KOPT-K1 (cell line): ENCODE measurements around the gene FADS6.

Experiments
- H3K27ac ChIP-seq: fragments of 200-600 bp; sonication (generic); 2 replicates; pipeline ENCODE4 v1.5.1; 2016; ENCODE audit warnings: antibody characterized with exemption, mild to moderate bottlenecking, low read depth, low read length; ENCODE audit not compliant: poor library complexity, severe bottlenecking
- H3K36me3 ChIP-seq: fragments of 200-600 bp; sonication (generic); 2 replicates; pipeline ENCODE4 v1.5.1; 2017; ENCODE audit warnings: antibody characterized with exemption, mild to moderate bottlenecking, low read length, moderate library complexity; ENCODE audit not compliant: insufficient read depth
- H3K9me3 ChIP-seq: fragments of 200-600 bp; sonication (generic); 2 replicates; pipeline ENCODE4 v1.5.1; 2017; ENCODE audit warnings: antibody characterized with exemption, low read length, mild to moderate bottlenecking; ENCODE audit not compliant: insufficient read depth, poor library complexity, severe bottlenecking

The FADS6 gene

GRCh38 chr17:74830861-74831260 is 62.6 kb downstream of the FADS6 start:
- H3K27ac ChIP-seq: no peak overlapping the region
- no peaks in the 10 kb centered on the region for H3K9me3 ChIP-seq
- H3K36me3 ChIP-seq: peaks cover 7% of the 10 kb centered on the region; the same call in 1 of the 2 replicates

DNA sequence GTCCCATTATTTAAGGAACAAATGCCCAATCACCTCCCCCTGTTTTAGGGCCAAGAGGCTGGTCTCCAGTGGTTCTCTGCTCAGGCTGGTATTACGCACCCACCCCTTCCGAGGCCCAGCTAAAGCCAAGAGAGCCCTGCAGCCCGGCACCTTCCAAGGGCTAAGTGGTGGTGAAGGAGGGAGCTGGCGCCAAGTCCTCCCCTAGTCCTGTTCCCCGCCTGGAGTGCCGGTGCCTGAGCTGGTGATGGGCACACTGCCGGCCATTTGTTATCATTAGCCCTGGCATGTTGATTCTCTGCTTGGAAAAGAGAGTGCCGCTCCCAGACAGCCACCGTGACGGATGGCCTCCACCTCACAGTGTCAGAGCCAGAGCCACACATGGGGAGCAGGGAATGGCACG is 65.6 kb downstream of the FADS6 start:
- Histone ChIP-seq H3K27ac (no peak overlapping the region), H3K9me3 (no peaks in the 10 kb centered on the region), H3K36me3 (peaks cover 19% of the 10 kb centered on the region; the same call in 1 of the 2 replicates)
